Umbilical cord (tissue), 2 donors: ENCODE data around the gene GGA2. TPM values are rescaled to one million over a fixed set of nuclear protein-coding genes. Genes with fewer than 3 reads are reported as not detected.
"Not testable (repeated sequence)": the region's sequence is repeated elsewhere in the genome, so short reads cannot be mapped to it uniquely, and the experiment has no call there.

Experiments used
- DNase-seq: peaks from one replicate; pipeline ENCODE4 v3.0.0-alpha.2; 2015; ENCODE audit warnings: low spot score
- total RNA-seq: library from RNA; depleted of rRNA; stranded (reverse); fragments of >200 nt; gene quantifications from one replicate; pipeline ENCODE4 v1.2.3, GENCODE V29; 2014; ENCODE audit warnings: low replicate concordance; ENCODE audit not compliant: insufficient read depth

The GGA2 gene
- total RNA-seq, 1 donor from 2014 or later = 44.3 TPM

- DNase-seq = no peak
Measured at GRCh38 chr16:23524886-23525285, 14.6 kb upstream of the GGA2 start.

- no peak for DNase-seq
Measured at GRCh38 chr16:23523876-23524385, 13.6 kb upstream of the GGA2 start.

- peak; percentile 10 for DNase-seq
Measured at GRCh38 chr16:23523321-23523720, 13.0 kb upstream of the GGA2 start.

GRCh38 chr16:23521965-23522364, 11.7 kb upstream of the GGA2 start:
- DNase-seq = no peak

- no peak for DNase-seq
Measured at GRCh38 chr16:23521037-23521743, 10.9 kb upstream of the GGA2 start.

- DNase-seq = no peak
Measured at GRCh38 chr16:23520500-23520899, 10.2 kb upstream of the GGA2 start.

- DNase-seq = no peak
Measured at GRCh38 chr16:23519282-23519681, 9.0 kb upstream of the GGA2 start.

- DNase-seq = peak; percentile 9
Measured at GRCh38 chr16:23518435-23518891, 8.2 kb upstream of the GGA2 start.

GRCh38 chr16:23516366-23517137, 6.3 kb upstream of the GGA2 start:
- DNase-seq = no peak

GRCh38 chr16:23515881-23516280, 5.6 kb upstream of the GGA2 start:
- no peak for DNase-seq

- DNase-seq = no peak
Measured at GRCh38 chr16:23514381-23515152, 4.3 kb upstream of the GGA2 start.

GRCh38 chr16:23512168-23512695, 1.9 kb upstream of the GGA2 start:
- no peak for DNase-seq

GRCh38 chr16:23511731-23512130, 1.4 kb upstream of the GGA2 start:
- DNase-seq = no peak

GRCh38 chr16:23510915-23511270, 599 bp upstream of the GGA2 start:
- DNase-seq = not testable (repeated sequence)

GRCh38 chr16:23509782-23510163, 521 bp downstream of the GGA2 start:
- DNase-seq = peak; percentile 49

- no peak for DNase-seq
Measured at GRCh38 chr16:23509441-23509754, 896 bp downstream of the GGA2 start.

- peak; percentile 55 for DNase-seq
Measured at GRCh38 chr16:23508589-23509440, 1.5 kb downstream of the GGA2 start.

- DNase-seq = no peak
Measured at GRCh38 chr16:23506606-23506994, 3.7 kb downstream of the GGA2 start.

- DNase-seq = peak; percentile 24
Measured at GRCh38 chr16:23505671-23506605, 4.4 kb downstream of the GGA2 start.

GRCh38 chr16:23505180-23505665, 5.1 kb downstream of the GGA2 start:
- DNase-seq = no peak
